ENCODE measurements around the gene TPSB2.

TPSB2 gene

GRCh38 chr16:1216681-1217400 is 13.1 kb downstream of the TPSB2 start:
- DNase-seq (ENCODE audit: low read depth), result no peak
- H3K4me3 ChIP-seq (ENCODE audit: low read depth, low read length), result no peak overlapping the region
- TF ChIP-seq CTCF (conservative IDR thresholded peaks at IDR 0.05; ENCODE audit: low read depth, low read length), result no peak

GRCh38 chr16:1216296-1216619 is 13.7 kb downstream of the TPSB2 start:
- TF ChIP-seq CTCF (conservative IDR thresholded peaks at IDR 0.05; ENCODE audit: low read depth, low read length), result no peak
- no peak for DNase-seq (ENCODE audit: low read depth)
- H3K4me3 ChIP-seq (ENCODE audit: low read depth, low read length), result no peak overlapping the region

- no peak overlapping the region for H3K4me3 ChIP-seq (ENCODE audit: low read depth, low read length)
- no peak for TF ChIP-seq CTCF (conservative IDR thresholded peaks at IDR 0.05; ENCODE audit: low read depth, low read length)
- no peak for DNase-seq (ENCODE audit: low read depth)
Observed at GRCh38 chr16:1215574-1216295, 14.2 kb downstream of the TPSB2 start.

GRCh38 chr16:1214719-1215118 is 15.3 kb downstream of the TPSB2 start:
- DNase-seq (ENCODE audit: low read depth), result no peak
- no peak for TF ChIP-seq CTCF (conservative IDR thresholded peaks at IDR 0.05; ENCODE audit: low read depth, low read length)
- no peak overlapping the region for H3K4me3 ChIP-seq (ENCODE audit: low read depth, low read length)

- H3K4me3 ChIP-seq (ENCODE audit: low read depth, low read length), result no peak overlapping the region
- DNase-seq (ENCODE audit: low read depth), result no peak
- TF ChIP-seq CTCF (conservative IDR thresholded peaks at IDR 0.05; ENCODE audit: low read depth, low read length), result no peak
Observed at GRCh38 chr16:1213796-1214372, 16.1 kb downstream of the TPSB2 start.

- DNase-seq (ENCODE audit: low read depth), result no peak
- TF ChIP-seq CTCF (conservative IDR thresholded peaks at IDR 0.05; ENCODE audit: low read depth, low read length), result no peak
Observed at GRCh38 chr16:1213231-1213630, 16.8 kb downstream of the TPSB2 start.

More at GRCh38 chr16:1213231-1213630, 16.8 kb downstream of the TPSB2 start:
- H3K4me3 ChIP-seq (ENCODE audit: low read depth, low read length), result no peak overlapping the region

Data from choroid plexus epithelial cell (primary cell).